ENCODE measurements around the gene MIEF2.
A peak's percentile ranks its signal among the peaks of the same experiment; 100 is the strongest.

MIEF2 gene

GRCh38 chr17:18236494-18236893 lies 24.0 kb upstream of the MIEF2 start:
- DNase-seq, result no peak

DNA sequence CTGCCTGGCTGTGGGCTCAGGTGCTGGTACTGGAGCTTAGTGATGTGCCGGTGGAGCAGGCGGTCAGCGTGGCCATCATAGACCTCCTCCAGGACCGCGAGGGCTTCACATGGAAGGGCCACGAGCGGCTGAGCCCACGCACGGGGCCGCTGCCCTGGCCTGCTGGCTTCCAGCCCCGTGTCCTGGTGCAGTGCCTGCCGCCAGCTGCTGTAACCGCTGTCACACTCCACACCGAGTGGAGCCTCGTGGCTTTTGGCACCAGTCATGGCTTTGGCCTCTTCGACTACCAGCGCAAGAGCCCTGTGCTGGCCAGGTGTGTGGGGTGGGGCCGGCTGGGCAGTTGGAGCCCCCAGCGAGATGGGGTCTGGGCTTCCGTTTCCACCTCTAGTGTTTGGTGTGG lies 23.0 kb upstream of the MIEF2 start:
- no peak for DNase-seq

GRCh38 chr17:18238299-18238698 lies 22.2 kb upstream of the MIEF2 start:
- no peak for DNase-seq

- DNase-seq, result no peak
Measured at GRCh38 chr17:18240449-18240848, 20.0 kb upstream of the MIEF2 start.

DNA sequence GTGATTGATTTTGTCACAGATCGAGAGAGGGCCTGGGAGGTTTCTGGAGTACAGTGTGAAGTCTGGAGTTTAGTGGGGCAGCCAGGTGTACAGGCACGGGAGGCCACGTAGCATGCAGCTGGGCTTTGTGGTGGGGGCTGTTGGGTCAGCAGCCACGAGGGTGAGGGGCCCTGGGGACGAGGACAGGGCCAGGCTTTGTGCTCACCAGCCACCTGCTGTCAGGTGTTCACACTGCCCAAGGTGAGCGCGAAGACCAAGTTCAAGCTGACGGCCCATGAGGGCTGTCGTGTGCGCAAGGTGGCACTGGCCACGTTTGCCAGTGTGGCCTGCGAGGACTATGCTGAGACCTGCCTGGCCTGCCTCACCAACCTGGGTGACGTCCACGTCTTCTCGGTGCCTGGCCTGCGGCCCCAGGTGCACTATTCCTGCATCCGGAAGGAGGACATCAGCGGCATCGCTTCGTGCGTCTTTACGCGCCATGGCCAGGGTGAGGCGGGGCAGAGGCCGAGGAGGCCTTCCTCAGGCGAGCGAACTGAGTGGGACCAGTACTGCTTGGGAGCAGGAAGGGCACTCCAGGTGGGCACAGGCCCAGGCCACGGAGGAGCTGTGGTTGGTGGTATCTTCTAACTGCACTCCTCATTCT lies 19.1 kb upstream of the MIEF2 start:
- no peak for DNase-seq

DNA sequence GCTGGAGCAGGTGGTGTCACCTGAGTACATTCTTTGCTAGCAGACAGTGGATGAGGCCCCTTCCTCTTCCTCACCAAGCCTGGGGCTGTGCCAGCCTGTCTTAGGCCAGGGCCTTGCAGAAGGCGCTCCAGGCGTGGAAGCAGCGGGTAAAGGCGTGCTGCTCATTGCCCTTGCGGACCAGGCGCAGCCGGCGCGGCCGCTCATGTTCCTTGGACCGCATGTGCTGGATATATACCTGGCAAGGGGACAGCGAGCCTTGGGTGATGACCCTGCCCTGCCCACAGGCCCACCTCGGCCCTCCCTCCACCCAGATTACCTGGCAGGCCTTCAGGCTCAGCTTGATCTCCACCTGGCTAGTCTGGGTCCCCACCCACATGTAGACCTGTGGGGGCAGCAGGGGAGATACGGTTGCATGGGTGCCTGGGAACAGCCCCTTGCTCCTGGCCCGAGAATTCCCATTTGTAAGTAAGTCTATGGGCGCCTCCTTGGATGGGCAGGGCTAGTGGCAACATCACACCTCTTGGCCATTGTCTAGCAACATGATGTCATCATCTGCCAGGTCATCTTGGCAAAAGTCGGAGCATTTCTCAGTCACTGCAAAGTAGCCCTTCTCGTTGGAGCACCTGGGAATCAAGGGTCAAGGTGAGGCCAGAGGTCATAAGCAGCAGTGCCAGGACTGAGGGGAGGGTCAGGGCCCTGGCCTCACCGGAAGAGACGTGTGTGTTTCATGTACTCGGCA lies 15.3 kb upstream of the MIEF2 start:
- DNase-seq, result peak in 1 of 3 experiments; percentile 1

DNA sequence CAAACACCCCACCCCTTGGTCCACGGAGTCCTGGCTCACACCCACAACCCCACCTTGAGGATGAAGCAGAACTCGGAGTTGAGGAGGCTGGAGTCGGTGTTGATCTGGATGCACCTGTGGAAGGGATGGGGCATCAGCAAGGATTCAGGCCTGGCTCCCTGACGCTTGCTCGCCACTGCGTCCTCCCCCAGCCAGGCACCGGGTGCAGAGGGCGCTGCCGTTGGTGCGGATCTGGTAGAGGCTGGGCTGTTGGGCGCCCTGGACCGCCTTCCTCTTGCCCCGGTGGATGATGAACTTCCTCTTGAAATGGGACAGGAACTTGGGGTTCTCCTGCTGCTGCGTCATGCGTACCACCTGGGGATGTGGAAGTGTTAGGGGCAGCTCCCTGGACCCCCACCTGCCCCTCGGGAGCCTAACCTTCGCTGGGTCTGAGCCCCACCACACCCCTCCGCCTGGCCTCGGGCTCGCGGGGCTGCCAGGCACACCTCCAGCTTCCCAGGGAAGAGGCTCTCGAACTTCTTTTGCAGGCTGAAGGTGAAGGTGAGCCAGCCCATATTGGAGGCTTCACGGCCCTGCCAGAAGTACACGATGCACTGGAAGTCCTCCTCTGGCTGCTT lies 14.2 kb upstream of the MIEF2 start:
- DNase-seq, result no peak

GRCh38 chr17:18246880-18247612 lies 13.4 kb upstream of the MIEF2 start:
- DNase-seq, result peak; percentile 75 to 89 (median 81)

- no peak for DNase-seq
Measured at GRCh38 chr17:18247613-18248001, 12.9 kb upstream of the MIEF2 start.

DNA sequence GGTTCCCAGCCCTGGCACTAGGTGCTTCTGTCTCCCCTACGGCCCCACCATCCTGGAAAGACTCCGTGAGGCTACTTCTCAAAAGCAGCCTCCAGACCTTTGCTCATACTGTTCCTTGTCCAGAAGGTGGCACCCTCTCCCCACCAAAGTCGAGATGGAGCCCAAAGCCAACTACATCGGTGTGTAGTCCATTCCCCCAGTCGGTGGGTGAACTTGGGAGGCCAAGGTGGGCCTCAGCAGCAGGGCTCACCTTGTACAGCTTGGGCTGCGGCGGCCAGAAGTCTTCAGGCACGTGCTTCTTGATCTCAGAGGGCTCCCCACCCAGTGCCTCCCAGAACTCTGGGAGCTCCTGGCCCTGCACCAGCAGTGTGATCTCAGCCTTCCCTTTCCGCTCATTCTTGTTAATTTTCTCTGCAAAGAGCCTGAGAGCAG lies 12.1 kb upstream of the MIEF2 start:
- DNase-seq, result peak; percentile 42 to 78 (median 46)

DNA sequence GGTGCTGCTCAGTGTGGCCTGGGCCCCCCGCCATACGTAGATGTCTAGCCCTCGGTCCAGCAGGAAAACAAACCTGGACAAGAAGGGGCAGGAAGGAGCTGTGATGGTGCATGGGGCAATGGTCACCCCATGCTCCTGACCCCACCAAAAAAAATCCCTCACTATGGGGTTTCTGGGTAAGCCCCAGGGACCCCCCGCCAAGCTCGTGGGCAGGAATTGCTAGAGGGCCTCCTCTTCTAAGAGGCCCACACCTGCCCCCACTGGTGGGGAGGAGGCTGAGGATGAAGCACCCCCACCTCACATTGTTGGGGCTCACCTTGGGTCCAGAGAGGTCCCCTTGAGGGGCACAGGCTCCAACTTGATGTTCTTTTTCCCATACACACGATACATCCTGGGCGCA lies 11.7 kb upstream of the MIEF2 start:
- DNase-seq, result no peak

- peak; percentile 12 to 53 (median 29) for DNase-seq
Measured at GRCh38 chr17:18250259-18250658, 10.2 kb upstream of the MIEF2 start.

DNA sequence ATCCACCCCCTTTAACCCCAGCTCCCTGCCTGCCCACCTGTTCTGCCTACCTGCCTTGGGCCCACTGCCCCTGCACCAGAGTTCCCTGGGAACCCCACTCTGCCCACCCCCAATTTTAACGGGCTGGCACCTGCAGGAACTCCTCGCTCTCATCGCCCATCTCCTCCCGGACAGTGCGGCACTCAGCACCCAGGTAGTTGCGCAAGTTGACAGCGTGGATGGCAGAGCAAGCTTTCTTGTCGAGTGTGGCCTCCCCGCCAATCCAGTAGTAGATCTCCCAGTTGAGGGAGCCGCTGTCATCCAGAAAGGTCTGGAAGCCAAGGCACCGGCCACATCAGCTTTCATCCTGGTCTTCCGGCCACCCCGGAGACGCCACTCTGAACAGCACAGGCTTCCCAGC lies 9.8 kb upstream of the MIEF2 start:
- DNase-seq, result no peak

DNA sequence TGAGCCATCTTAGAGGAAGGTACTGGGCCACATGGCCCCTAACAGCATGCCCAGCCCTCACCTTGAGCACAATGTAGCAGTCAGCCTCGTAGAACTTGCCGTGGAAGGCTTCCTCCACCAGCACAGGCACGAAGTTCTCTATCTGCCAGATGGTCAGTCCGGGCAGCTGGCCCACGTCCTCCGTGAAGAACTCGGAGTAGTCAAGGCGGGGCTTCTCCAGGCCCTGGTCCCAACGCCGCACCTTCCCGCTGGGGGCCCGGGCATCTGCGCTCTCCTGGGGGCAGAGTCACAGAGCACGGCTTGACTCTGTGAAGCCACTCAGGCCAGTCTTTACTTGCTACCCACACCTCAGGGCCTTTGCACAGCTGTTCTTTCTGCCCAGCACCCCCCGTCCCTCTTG lies 9.3 kb upstream of the MIEF2 start:
- no peak for DNase-seq

DNA sequence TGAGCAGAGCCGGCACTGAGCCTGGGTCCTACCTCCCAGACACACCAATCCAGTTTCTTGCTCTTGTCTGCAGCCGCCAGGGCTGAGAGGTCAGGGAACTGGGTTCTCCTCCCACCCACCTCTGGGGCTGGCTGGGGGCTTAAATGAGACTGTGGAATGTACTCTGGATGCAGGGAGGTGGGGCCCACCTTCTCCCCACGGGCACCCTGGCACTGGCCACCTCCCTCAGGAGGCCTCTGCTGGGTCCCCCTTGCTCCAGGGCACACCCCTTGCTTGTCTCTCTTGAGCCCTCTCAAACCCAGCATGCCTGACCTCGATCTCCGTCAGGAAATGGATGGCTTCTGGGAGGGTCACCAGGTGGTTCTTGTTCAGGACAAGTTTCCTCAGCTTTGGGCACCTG lies 8.3 kb upstream of the MIEF2 start:
- DNase-seq, result no peak

DNA sequence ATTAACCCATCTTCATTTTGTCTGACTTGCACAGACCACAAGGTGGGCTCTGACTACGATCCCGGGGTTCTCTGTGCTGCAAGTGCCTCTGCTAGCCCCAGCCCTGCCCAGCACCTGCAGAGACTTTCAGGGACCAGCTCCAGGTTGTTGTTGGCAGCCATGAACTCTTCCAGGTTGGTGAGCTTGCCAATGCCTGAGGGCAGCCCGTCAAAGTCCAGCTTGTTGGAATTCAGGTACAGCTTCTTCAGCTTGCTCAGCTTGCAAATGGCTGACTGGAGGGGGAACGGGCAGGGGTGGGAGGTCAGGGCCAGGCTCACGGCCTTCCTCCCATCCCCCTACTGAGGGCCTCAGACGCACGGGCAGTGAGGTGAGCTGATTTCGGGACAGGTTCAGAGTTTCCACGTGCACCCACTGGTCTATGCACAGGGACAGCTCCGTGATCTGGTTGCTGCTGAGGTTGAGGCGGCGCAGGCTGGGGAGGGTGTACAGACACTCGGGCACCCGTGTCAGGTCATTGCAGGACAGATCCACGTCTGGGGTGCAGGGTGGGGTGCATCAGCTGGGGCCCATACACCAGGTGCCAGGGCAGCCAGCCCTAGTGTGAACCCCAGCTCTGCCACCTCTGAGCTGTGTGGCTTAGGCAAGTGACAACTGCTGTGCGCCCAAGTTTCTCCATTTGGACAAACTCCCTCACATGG lies 7.1 kb upstream of the MIEF2 start:
- DNase-seq, result no peak

DNA sequence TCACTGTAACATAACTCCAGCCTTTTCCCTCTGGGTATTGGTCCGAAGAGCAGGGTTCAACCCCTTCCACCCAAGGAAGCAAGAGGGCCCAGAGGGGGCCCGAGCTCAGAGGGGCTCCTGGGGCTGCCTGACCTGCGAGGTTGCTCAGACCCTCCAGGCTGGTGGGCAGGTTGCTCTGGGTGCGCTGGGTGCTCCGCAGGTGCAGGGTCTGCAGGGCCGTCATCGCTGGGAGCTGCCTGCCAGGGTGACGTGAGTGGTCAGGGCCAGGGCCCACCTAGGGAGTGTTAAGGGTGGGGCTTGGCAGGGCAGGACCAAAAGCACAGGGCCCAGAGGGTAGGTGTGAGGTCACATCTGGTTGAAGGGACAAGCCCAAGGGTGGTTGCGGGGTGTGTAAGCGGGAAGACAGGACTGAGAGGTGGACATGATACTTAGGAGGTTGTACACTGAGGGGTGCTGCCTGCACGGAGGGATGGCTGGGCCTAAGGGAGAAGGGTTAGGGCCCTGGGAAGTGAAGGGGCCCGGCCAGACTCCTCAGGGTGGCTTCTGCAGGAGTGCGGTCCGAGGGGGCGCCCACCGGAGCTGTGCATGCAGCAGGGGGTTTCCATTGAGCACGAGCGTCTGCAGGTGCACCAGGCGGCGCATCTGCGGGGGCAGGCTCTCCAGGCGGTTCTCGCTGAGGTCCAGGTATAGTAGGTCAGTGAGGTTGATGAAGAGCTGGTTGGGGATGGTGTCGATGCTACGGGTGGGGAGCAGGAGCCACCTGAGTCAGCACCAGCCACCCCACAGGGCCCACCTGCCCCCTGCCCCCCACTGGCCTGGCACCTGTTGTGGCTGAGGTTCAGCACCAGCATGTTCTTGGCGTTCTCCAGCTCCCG lies 6.3 kb upstream of the MIEF2 start:
- DNase-seq, result no peak

DNA sequence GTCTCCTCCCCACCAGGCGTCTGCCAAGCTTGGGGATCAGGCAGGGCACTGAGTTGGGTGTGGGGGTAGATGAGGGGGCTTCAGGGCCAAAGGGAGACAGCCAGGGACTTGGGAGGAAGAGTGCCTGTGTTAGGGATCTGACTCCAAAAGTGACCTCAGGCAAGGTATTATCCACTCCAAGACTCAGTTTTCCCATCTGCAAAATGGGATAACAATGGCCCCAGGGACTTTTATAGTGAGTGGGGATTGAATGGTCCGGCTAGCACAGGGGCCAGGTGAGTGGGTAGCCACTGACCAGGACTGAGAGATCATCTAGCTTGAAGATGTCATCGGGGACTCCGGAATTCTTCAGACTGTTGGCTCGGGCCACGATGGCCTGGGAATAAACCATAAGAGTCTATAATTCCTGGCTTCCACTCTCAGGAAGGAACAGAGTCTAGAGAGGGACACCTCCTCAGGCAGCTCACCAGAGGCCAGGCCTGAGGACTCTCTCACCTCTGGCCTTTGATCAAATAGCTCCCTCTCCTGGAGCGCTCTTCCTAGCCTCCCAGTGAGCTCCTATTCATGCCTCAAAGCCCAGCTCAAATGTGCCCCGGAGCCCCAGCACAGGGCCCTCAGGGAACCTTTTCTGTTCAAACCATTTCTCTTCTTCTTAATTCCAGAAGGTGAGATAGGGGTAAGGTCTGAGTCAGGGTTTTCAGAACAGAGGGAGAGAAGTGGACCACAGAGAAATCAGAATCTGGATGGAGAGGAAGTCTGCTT lies 5.4 kb upstream of the MIEF2 start:
- DNase-seq, result no peak

- DNase-seq, result no peak
Measured at GRCh38 chr17:18256351-18256750, 4.1 kb upstream of the MIEF2 start.

DNA sequence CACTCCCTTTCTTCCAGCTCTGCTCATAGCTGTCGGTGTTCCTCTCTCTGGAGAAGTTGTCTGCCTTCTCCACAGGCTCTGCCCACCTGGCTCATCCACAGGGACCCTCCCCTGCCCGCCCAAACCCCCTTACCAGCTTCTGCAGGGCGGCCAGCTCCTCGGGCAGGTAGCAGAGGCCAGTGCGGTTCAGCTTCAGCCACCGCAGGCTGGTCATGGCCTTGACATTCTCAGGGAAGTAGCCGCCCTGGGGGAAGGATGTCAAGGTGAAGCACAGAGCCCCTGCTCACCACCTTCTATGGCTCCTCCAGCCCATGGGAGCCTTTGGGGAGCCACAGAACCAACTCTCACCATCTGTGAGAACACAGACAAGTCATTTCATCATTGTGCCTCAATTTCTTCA lies 3.7 kb upstream of the MIEF2 start:
- no peak for DNase-seq

Data from NCI-H1417 (cell line).